GM21381 (cell line): Measurements from ENCODE around the gene SPRR4.

Experiments used
- ATAC-seq: cut with Tn5 transposase; IDR thresholded peaks from one replicate; pipeline ENCODE4 v1.9.1; 2021; ENCODE audit warnings: mild to moderate bottlenecking, moderate library complexity; ENCODE audit not compliant: unreplicated experiment

SPRR4 gene

GRCh38 chr1:152970495-152970894 lies at the start of gene SPRR4:
SPRR4 (plus strand) TSS chr1:152970648; CDS start chr1:152971891, 1,243 bp downstream.
- no peak for ATAC-seq

- no peak for ATAC-seq
Observed at GRCh38 chr1:152924191-152924590, 46.3 kb upstream of the SPRR4 start.

GRCh38 chr1:152926091-152926490 lies 44.4 kb upstream of the SPRR4 start:
- no peak for ATAC-seq

- ATAC-seq = no peak
Observed at GRCh38 chr1:152928671-152929070, 41.8 kb upstream of the SPRR4 start.

GRCh38 chr1:152932170-152932811 lies 38.2 kb upstream of the SPRR4 start:
- ATAC-seq = no peak

- ATAC-seq = no peak
Observed at GRCh38 chr1:152933196-152933595, 37.3 kb upstream of the SPRR4 start.

GRCh38 chr1:152940614-152941013 lies 29.8 kb upstream of the SPRR4 start:
- no peak for ATAC-seq

- ATAC-seq = no peak
Observed at GRCh38 chr1:152941037-152941711, 29.3 kb upstream of the SPRR4 start.

GRCh38 chr1:152942161-152942560 lies 28.3 kb upstream of the SPRR4 start:
- no peak for ATAC-seq

GRCh38 chr1:152946248-152946647 lies 24.2 kb upstream of the SPRR4 start:
- no peak for ATAC-seq

GRCh38 chr1:152946651-152947256 lies 23.7 kb upstream of the SPRR4 start, which contains the start of gene SPRR5:
SPRR5 (plus strand) TSS chr1:152947206; CDS start chr1:152948555, 1,349 bp downstream.
- no peak for ATAC-seq

GRCh38 chr1:152951711-152952110 lies 18.7 kb upstream of the SPRR4 start:
- ATAC-seq = no peak

- no peak for ATAC-seq
Observed at GRCh38 chr1:152953761-152954160, 16.7 kb upstream of the SPRR4 start.

GRCh38 chr1:152954436-152954835 lies 16.0 kb upstream of the SPRR4 start:
- ATAC-seq = no peak

- no peak for ATAC-seq
Observed at GRCh38 chr1:152957561-152957960, 12.9 kb upstream of the SPRR4 start.

- ATAC-seq = no peak
Observed at GRCh38 chr1:152959273-152959672, 11.2 kb upstream of the SPRR4 start.

GRCh38 chr1:152959801-152960451 lies 10.5 kb upstream of the SPRR4 start:
- ATAC-seq = no peak

- no peak for ATAC-seq
Observed at GRCh38 chr1:152960452-152961044, 9.9 kb upstream of the SPRR4 start.

GRCh38 chr1:152961226-152961891 lies 9.1 kb upstream of the SPRR4 start:
- ATAC-seq = no peak

- no peak for ATAC-seq
Observed at GRCh38 chr1:152962876-152963415, 7.5 kb upstream of the SPRR4 start.
